Keratinocyte (primary cell): ENCODE results near the gene OSTN.

Experiments
- CTCF ChIP-seq, 3 experiments: IDR thresholded peaks in 1 of 3; conservative IDR thresholded peaks in 1 of 3; optimal IDR thresholded peaks in 1 of 3; 2 replicates in 2 of 3; 3 replicates in 1 of 3; pipeline versions ENCODE3 to v1.5.1; 2011; ENCODE audit warnings: low read length in 3 of 3, mild to moderate bottlenecking in 3 of 3, moderate library complexity in 2 of 3, control low read depth in 1 of 3, inconsistent platforms in 1 of 3; ENCODE audit not compliant: insufficient read depth in 2 of 3; ENCODE audit errors: extremely low read depth in 1 of 3
- EZH2 ChIP-seq: IDR thresholded peaks from one replicate; pipeline ENCODE4 v1.6.1; 2012; ENCODE audit warnings: inconsistent platforms, mild to moderate bottlenecking, low read length, moderate library complexity

GRCh38 chr3:191261304-191261638 is 62.2 kb downstream of the OSTN start:
- TF ChIP-seq CTCF (optimal IDR thresholded peaks at IDR 0.05 in 1 of 3, IDR thresholded peaks at IDR 0.05 in 1 of 3, conservative IDR thresholded peaks at IDR 0.05 in 1 of 3; ENCODE audit: extremely low read depth in 1 of 3, insufficient read depth in 2 of 3, low read length in 3 of 3) (no peak), EZH2 (no peak)
